Erythroblast (primary cell): Measurements from ENCODE around the gene SCAI.

ENCODE experiments used
- GATA1 ChIP-seq: IDR thresholded peaks from 2 replicates; pipeline ENCODE4 v1.6.1; 2011; ENCODE audit warnings: low read depth, mild to moderate bottlenecking, control low read depth, low read length, moderate library complexity
- POLR2A ChIP-seq: IDR thresholded peaks from 2 replicates; pipeline ENCODE4 v1.6.1; 2011; ENCODE audit warnings: mild to moderate bottlenecking, low read length

DNA sequence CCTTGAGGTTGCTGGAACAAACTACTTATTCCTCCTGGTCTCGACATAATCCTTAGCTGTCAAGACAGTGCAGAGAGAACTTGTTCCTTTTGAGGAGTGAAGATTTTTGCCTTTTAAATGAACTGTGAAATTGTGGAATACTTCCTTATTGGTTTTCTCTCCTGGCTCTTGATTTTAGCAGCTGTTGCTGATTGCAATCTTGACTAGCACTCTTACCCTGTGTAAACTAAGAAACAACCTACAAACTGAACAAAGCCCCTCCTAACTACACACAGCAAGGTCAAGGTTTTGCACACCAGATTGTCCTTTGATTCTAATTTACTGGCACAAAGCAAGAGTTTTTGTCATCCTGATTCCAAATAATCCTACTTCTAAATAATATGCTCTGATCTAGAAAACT, 118.4 kb downstream of the SCAI start:
- TF ChIP-seq GATA1 (no peak), POLR2A (no peak)
